K562 (cell line): Measurements from ENCODE around the gene SYCP2.

Experiments used
- ATF4 ChIP-seq: fragments of 450-650 bp; formaldehyde crosslinking; IDR thresholded peaks from 2 replicates; pipeline ENCODE4 v1.4.0; 2022; ENCODE audit warnings: mild to moderate bottlenecking, moderate library complexity
- DMBX1 ChIP-seq: fragments of 250-450 bp; sonication (Bioruptor Pico); IDR thresholded peaks from 2 replicates; pipeline ENCODE4 v1.8.0; 2022; ENCODE audit warnings: inconsistent platforms, mild to moderate bottlenecking, moderate library complexity, borderline replicate concordance
- E2F5 ChIP-seq: sonication (generic); formaldehyde crosslinking; IDR thresholded peaks from 2 replicates; pipeline ENCODE4 v1.8.0; 2022; ENCODE audit warnings: mild to moderate bottlenecking, missing genetic modification reagents
- FOXP4 ChIP-seq: sonication (generic); formaldehyde crosslinking; IDR thresholded peaks from 2 replicates; pipeline ENCODE4 v1.8.0; 2022; ENCODE audit warnings: mild to moderate bottlenecking, missing genetic modification reagents, borderline replicate concordance
- MXI1 ChIP-seq: IDR thresholded peaks from 2 replicates; pipeline ENCODE4 v1.6.1; 2011; ENCODE audit warnings: low read depth, mild to moderate bottlenecking, improper control_type of control experiment, low read length
- NR3C1 ChIP-seq: sonication (generic); formaldehyde crosslinking; IDR thresholded peaks from 2 replicates; pipeline ENCODE4 v1.8.1; 2022; ENCODE audit warnings: missing genetic modification reagents
- POLR2A ChIP-seq: fragments of 450-650 bp; conservative IDR thresholded peaks from 2 replicates; pipeline ENCODE4 v1.6.1; 2016
- YY1 ChIP-seq, 3 experiments: IDR thresholded peaks; 2 replicates each; pipeline ENCODE4 v1.6.1; 2011; ENCODE audit warnings: low read length in 2 of 3, mild to moderate bottlenecking in 2 of 3, moderate library complexity in 2 of 3, borderline replicate concordance in 1 of 3, control low read depth in 1 of 3, low read depth in 1 of 3; ENCODE audit not compliant: insufficient read depth in 3 of 3, insufficient replicate concordance in 2 of 3, control insufficient read depth in 1 of 3, insufficient read length in 1 of 3; ENCODE audit errors: extremely low read depth in 1 of 3
- ZBED1 ChIP-seq: IDR thresholded peaks from 2 replicates; pipeline ENCODE4 v1.6.1; 2014
- ZNF23 ChIP-seq: fragments of 250-450 bp; sonication (Bioruptor Pico); IDR thresholded peaks from 2 replicates; pipeline ENCODE4 v1.4.0; 2020; ENCODE audit warnings: mild to moderate bottlenecking
- ZNF282 ChIP-seq: sonication (generic); formaldehyde crosslinking; IDR thresholded peaks from 2 replicates; pipeline ENCODE4 v1.8.1; 2023; ENCODE audit warnings: missing genetic modification reagents
- ZNF318 ChIP-seq, 2 experiments: fragments of 450-650 bp; IDR thresholded peaks; 2 replicates each; pipeline ENCODE4 v1.6.1; 2016; ENCODE audit warnings: mild to moderate bottlenecking in 2 of 2, borderline replicate concordance in 1 of 2, low read depth in 1 of 2, moderate library complexity in 1 of 2
- ZNF707 ChIP-seq: fragments of 250-450 bp; sonication (Bioruptor Pico); conservative IDR thresholded peaks from 2 replicates; pipeline ENCODE4 v1.8.0; 2022; ENCODE audit warnings: inconsistent platforms, mild to moderate bottlenecking, moderate library complexity

GRCh38 chr20:59977086-59977485 is 43.6 kb upstream of the SYCP2 start:
- TF ChIP-seq ZNF23 (CRISPR knock-in tag) = no peak
- TF ChIP-seq MXI1 = no peak
- no peak for TF ChIP-seq POLR2A
- no peak for TF ChIP-seq ZNF707
- TF ChIP-seq DMBX1 (CRISPR knock-in tag) = no peak
- TF ChIP-seq ZBED1 = no peak
- TF ChIP-seq NR3C1 = no peak
- no peak for TF ChIP-seq FOXP4 (CRISPR knock-in tag)
- no peak for TF ChIP-seq YY1 (IDR thresholded peaks at IDR 0.05; ENCODE audit: borderline replicate concordance in 1 of 3, control insufficient read depth in 1 of 3, extremely low read depth in 1 of 3, insufficient read depth in 3 of 3, insufficient read length in 1 of 3, insufficient replicate concordance in 2 of 3, low read depth in 1 of 3, low read length in 2 of 3)
- no peak for TF ChIP-seq ZNF282
- no peak for TF ChIP-seq ZNF318 (IDR thresholded peaks at IDR 0.05; ENCODE audit: borderline replicate concordance in 1 of 2, low read depth in 1 of 2)
- no peak for TF ChIP-seq E2F5 (CRISPR knock-in tag)
- TF ChIP-seq ATF4 (CRISPR knock-in tag) = no peak
